ENCODE measurements around the gene GOT1.

- TF ChIP-seq CTCF (IDR thresholded peaks at IDR 0.05) (no peak), POLR2A (IDR thresholded peaks at IDR 0.05) (no peak)
Measured at GRCh38 chr10:99461230-99461629, 30.8 kb upstream of the GOT1 start.

Measured in uterus (tissue), 2 donors.